Endothelial cell of umbilical vein (primary cell): ENCODE data around the gene DMXL2. TPM values are rescaled to one million over a fixed set of nuclear protein-coding genes. Genes with fewer than 3 reads are reported as not detected.

Experiments
- BruUV-seq: library from RNA; stranded (reverse); fragments of 400-500 nt; replicated peaks from 2 replicates; lab custom pipeline; 2021; lab: Mats Ljungman, UMichigan
- CTCF ChIA-PET: fragments of 300-600, 350-600 bp; sonication (Branson Sonifier 250); formaldehyde crosslinking; loops from one replicate; lab custom pipeline; 2021; ENCODE audit warnings: antibody characterized with exemption, inconsistent platforms; lab: Charles Lee
- POLR2A ChIA-PET: fragments of 300-600, 350-600 bp; sonication (Branson Sonifier 250); formaldehyde crosslinking; loops from one replicate; lab custom pipeline; 2021; ENCODE audit warnings: antibody characterized with exemption, inconsistent platforms; lab: Charles Lee
- DNase-seq: peaks from one replicate; pipeline ENCODE4 v3.0.0-alpha.2; 2011; ENCODE audit warnings: low read depth, low spot score
- FAIRE-seq: peaks from 2 replicates; lab custom pipeline; 2011; peaks lifted over from hg19 to GRCh38; lab: Jason Lieb, UNC
- H2AFZ ChIP-seq: 2 replicates; pipeline ENCODE4 v1.6.0; 2012; ENCODE audit warnings: low read depth, low read length, control low read depth, inconsistent platforms
- H3K27ac ChIP-seq: 2 replicates; pipeline ENCODE4 v1.5.1; 2011; ENCODE audit warnings: low read depth, mild to moderate bottlenecking, control low read depth, low read length, moderate library complexity; ENCODE audit not compliant: insufficient read depth
- H3K27me3 ChIP-seq, 2 experiments: 2 replicates each; pipeline versions ENCODE4 v1.6.0 to v1.6.1; 2011; ENCODE audit warnings: low read length in 2 of 2, mixed read lengths in 1 of 2; ENCODE audit not compliant: control insufficient read depth in 2 of 2, insufficient read depth in 2 of 2
- H3K36me3 ChIP-seq, 2 experiments: 2 replicates in 1 of 2; 3 replicates in 1 of 2; pipeline ENCODE4 v1.5.1; 2011; ENCODE audit warnings: low read length in 2 of 2, mild to moderate bottlenecking in 1 of 2, moderate library complexity in 1 of 2; ENCODE audit not compliant: control insufficient read depth in 2 of 2, insufficient read depth in 2 of 2; ENCODE audit errors: extremely low read depth in 1 of 2
- H3K4me1 ChIP-seq: 3 replicates; pipeline ENCODE4 v1.5.1; 2011; ENCODE audit warnings: mild to moderate bottlenecking, low read length; ENCODE audit not compliant: control insufficient read depth, insufficient read depth; ENCODE audit errors: extremely low read depth
- H3K4me2 ChIP-seq: 2 replicates; pipeline ENCODE4 v1.6.1; 2011; ENCODE audit warnings: low read length, control low read depth, mixed read lengths; ENCODE audit not compliant: insufficient read depth
- H3K4me3 ChIP-seq, 3 experiments: fragments of 200-600 bp in 1 of 3; sonication (generic), shearing (Covaris generic) in 1 of 3; replicated peaks in 1 of 3; 2 replicates each; pipeline ENCODE4 v1.5.1; 2011 to 2016; ENCODE audit warnings: control low read depth in 3 of 3, low read length in 3 of 3, mild to moderate bottlenecking in 2 of 3, inconsistent platforms in 1 of 3, low read depth in 1 of 3, moderate library complexity in 1 of 3; ENCODE audit not compliant: insufficient read depth in 1 of 3
- H3K79me2 ChIP-seq: 2 replicates; pipeline ENCODE4 v1.6.0; 2012; ENCODE audit warnings: low read length, inconsistent platforms; ENCODE audit not compliant: control insufficient read depth, insufficient read depth
- H3K9ac ChIP-seq: replicated peaks from 2 replicates; pipeline ENCODE3; 2011; ENCODE audit warnings: low read length, control low read depth; ENCODE audit not compliant: insufficient read depth; ENCODE audit errors: extremely low read depth
- H3K9me1 ChIP-seq: replicated peaks from 3 replicates; pipeline ENCODE4 v1.6.0; 2011; ENCODE audit warnings: mild to moderate bottlenecking, low read length; ENCODE audit not compliant: control insufficient read depth, insufficient read depth; ENCODE audit errors: extremely low read depth
- H3K9me3 ChIP-seq: replicated peaks from 2 replicates; pipeline ENCODE4 v1.5.1; 2012; ENCODE audit warnings: low read length, inconsistent platforms; ENCODE audit not compliant: control insufficient read depth, insufficient read depth
- H4K20me1 ChIP-seq: replicated peaks from 2 replicates; pipeline ENCODE3; 2011; ENCODE audit warnings: mild to moderate bottlenecking, low read length; ENCODE audit not compliant: control insufficient read depth, insufficient read depth; ENCODE audit errors: extremely low read depth
- CTCF ChIP-seq, 2 donors: IDR thresholded peaks; 1 replicate in 1 of 2; 2 replicates in 1 of 2; pipeline ENCODE4 v1.5.1; 2011; ENCODE audit warnings: low read length in 2 of 2, mild to moderate bottlenecking in 2 of 2, moderate library complexity in 2 of 2, control low read depth in 1 of 2, inconsistent platforms in 1 of 2, low read depth in 1 of 2; ENCODE audit not compliant: insufficient read depth in 1 of 2; ENCODE audit errors: extremely low read depth in 1 of 2
- EZH2 ChIP-seq: IDR thresholded peaks from 2 replicates; pipeline ENCODE4 v1.6.1; 2012; ENCODE audit warnings: borderline replicate concordance, low read depth, mild to moderate bottlenecking, moderate library complexity, low read length, inconsistent platforms; ENCODE audit not compliant: severe bottlenecking
- FOS ChIP-seq: IDR thresholded peaks from 2 replicates; pipeline ENCODE4 v1.6.1; 2011; ENCODE audit warnings: mild to moderate bottlenecking, low read length, moderate library complexity, borderline replicate concordance; ENCODE audit not compliant: insufficient read depth
- JUN ChIP-seq: IDR thresholded peaks from 2 replicates; pipeline ENCODE4 v1.6.1; 2011; ENCODE audit warnings: borderline replicate concordance, low read depth; ENCODE audit not compliant: insufficient read length, insufficient read depth
- MYC ChIP-seq: IDR thresholded peaks from one replicate; pipeline ENCODE4 v1.6.1; 2011; ENCODE audit warnings: mild to moderate bottlenecking, low read depth, low read length
- POLR2A ChIP-seq: IDR thresholded peaks from 2 replicates; pipeline ENCODE4 v1.6.1; 2012; ENCODE audit warnings: low read depth, mild to moderate bottlenecking, control low read depth, low read length
- POLR2AphosphoS5 ChIP-seq: IDR thresholded peaks from 2 replicates; pipeline ENCODE4 v1.6.1; 2012; ENCODE audit warnings: low read depth, mild to moderate bottlenecking, control low read depth, low read length, moderate library complexity; ENCODE audit not compliant: insufficient read depth
- dilution Hi-C: fragments of 300-500 bp; cut with MboI; formaldehyde crosslinking; loops from one replicate; pipeline ENCODE4 v1.15.0; 2019; ENCODE audit warnings: low sequenced_read_pairs; ENCODE audit not compliant: extremely low pct_ligation_motif_present
- intact Hi-C: fragments of 100-400 bp; cut with micrococcal nuclease; formaldehyde crosslinking; loops from one replicate; pipeline ENCODE4 v1.10.0; 2022
- polyA plus RNA-seq, 4 experiments: library from polyadenylated mRNA; depleted of rRNA in 3 of 4; stranded (reverse) in 3 of 4; unstranded in 1 of 4; fragments of >200 nt; gene quantifications; 2 replicates each; pipeline versions ENCODE4 v1.2.1 to v1.2.3, GENCODE V29; 2011 to 2012; ENCODE audit warnings: missing spikeins in 1 of 4
- total RNA-seq: library from RNA; stranded (reverse); gene quantifications from 2 replicates; pipeline ENCODE4 v1.2.3, GENCODE V29; 2021
- TF ChIP-seq, protein P1 (sequence below): IDR thresholded peaks from 2 replicates; pipeline ENCODE4 v1.6.1; 2011; ENCODE audit not compliant: insufficient read depth, insufficient read length

DMXL2 gene
- total and polyA plus RNA-seq, 2 donors (not counting 3 experiments of a cell fraction or from before 2014, with no cell fraction given) = 6.3 to 10.8 TPM

GRCh38 chr15:51589881-51590568 is 32.5 kb downstream of the DMXL2 start:
- no peak for FAIRE-seq
- POLR2A ChIA-PET = no interaction called here

More at GRCh38 chr15:51589881-51590568, 32.5 kb downstream of the DMXL2 start:
- Histone ChIP-seq H3K79me2 (no peaks in the 10 kb centered on the region), H3K36me3 (no peaks in the 10 kb centered on the region), H3K9me3 (no peaks in the 10 kb centered on the region), H3K27ac (no peak overlapping the region), H3K4me2 (no peak overlapping the region), H2AFZ (no peak overlapping the region), H3K9me1 (no peaks in the 10 kb centered on the region), H3K4me3 (no peak overlapping the region), H3K4me1 (no peaks in the 10 kb centered on the region), H3K9ac (no peak overlapping the region), H3K27me3 (no peaks in the 10 kb centered on the region), H4K20me1 (no peaks in the 10 kb centered on the region)
- BruUV-seq = no TSS peak
- no peak for TF ChIP-seq CTCF (IDR thresholded peaks at IDR 0.05; ENCODE audit: extremely low read depth in 1 of 2, insufficient read depth in 1 of 2, low read depth in 1 of 2, low read length in 2 of 2)
- no peak for TF ChIP-seq POLR2AphosphoS5
- no peak for TF ChIP-seq EZH2
- no peak for TF ChIP-seq JUN
- TF ChIP-seq MYC = no peak
- no peak for TF ChIP-seq FOS
- no peak for TF ChIP-seq POLR2A
- TF ChIP-seq, protein P1, sequence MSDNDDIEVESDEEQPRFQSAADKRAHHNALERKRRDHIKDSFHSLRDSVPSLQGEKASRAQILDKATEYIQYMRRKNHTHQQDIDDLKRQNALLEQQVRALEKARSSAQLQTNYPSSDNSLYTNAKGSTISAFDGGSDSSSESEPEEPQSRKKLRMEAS = no peak
- dilution Hi-C loops = no loop called here
- DNase-seq = no peak
- CTCF ChIA-PET = interaction anchor here (2.1 kb wide), 1 partner anchor 53 kb away, joined by 7 read pairs; no protein-coding TSS in a partner anchor
- intact Hi-C loops = no loop called here
